Prostate gland (tissue), 2 donors: ENCODE measurements around the gene FAM8A1. TPM values are rescaled to one million over a fixed set of nuclear protein-coding genes. Genes with fewer than 3 reads are reported as not detected.

Experiments used
- DNase-seq: peaks from one replicate; pipeline ENCODE4 v3.0.0-alpha.2; 2019; ENCODE audit warnings: low spot score
- H3K27ac ChIP-seq, 2 donors: fragments of 200-600 bp; sonication (generic); 2 replicates each; pipeline ENCODE4 v1.5.1; 2017 to 2019
- H3K27me3 ChIP-seq: fragments of 200-600 bp; sonication (generic); replicated peaks from 2 replicates; pipeline ENCODE4 v1.5.1; 2019; ENCODE audit not compliant: insufficient read depth
- H3K36me3 ChIP-seq, 2 donors: fragments of 200-600 bp; sonication (generic); 1 replicate in 1 of 2; 2 replicates in 1 of 2; pipeline versions ENCODE4 v1.5.1 to v1.8.1; 2017 to 2019
- H3K4me1 ChIP-seq: fragments of 200-600 bp; sonication (generic); replicated peaks from 2 replicates; pipeline ENCODE4 v1.5.1; 2019
- H3K4me3 ChIP-seq, 2 donors: fragments of 200-600 bp; sonication (generic); 2 replicates each; pipeline ENCODE4 v1.5.1; 2017 to 2019
- H3K9me3 ChIP-seq: fragments of 200-600 bp; sonication (generic); 2 replicates; pipeline ENCODE4 v1.5.1; 2017
- CTCF ChIP-seq, 4 experiments: fragments of 200-600 bp in 2 of 4; fragments of 450-650 bp in 2 of 4; sonication (generic) in 2 of 4; IDR thresholded peaks; 1 replicate in 3 of 4; 2 replicates in 1 of 4; pipeline ENCODE4 v1.5.1; 2016 to 2019; ENCODE audit warnings: antibody characterized with exemption in 4 of 4, mild to moderate bottlenecking in 2 of 4, moderate library complexity in 2 of 4
- POLR2A ChIP-seq: fragments of 450-650 bp; IDR thresholded peaks from one replicate; pipeline ENCODE4 v1.6.1; 2016; ENCODE audit warnings: antibody characterized with exemption, mild to moderate bottlenecking
- POLR2AphosphoS5 ChIP-seq: sonication (generic); formaldehyde crosslinking; IDR thresholded peaks from one replicate; pipeline ENCODE4 v1.6.1; 2017; ENCODE audit warnings: antibody characterized with exemption
- WGBS: methylation state at CpG from one replicate; pipeline ENCODE4 v1.1.5; 2018; 5-methylcytosine and 5-hydroxymethylcytosine counted together
- intact Hi-C: fragments of 100-400 bp; cut with DNase I; formaldehyde crosslinking; loops from one replicate; pipeline ENCODE4 v1.14.2; 2022
- total RNA-seq, 2 donors: library from RNA; depleted of rRNA; stranded (reverse); fragments of >200 nt; gene quantifications; one replicate each; pipeline ENCODE4 v1.1.0, GENCODE V29; 2016

Gene FAM8A1
- 10 to 100 TPM; 23.7 to 39.4 TPM for total RNA-seq

GRCh38 chr6:17599877-17600526 lies at the start of gene FAM8A1:
Gene FAM8A1, plus strand, starts transcription at chr6:17600302. Its CDS starts 108 bp downstream, at chr6:17600410.
- TF ChIP-seq CTCF (IDR thresholded peaks at IDR 0.05) (peak; percentile 51 to 96 (median 75)), POLR2A (peak; percentile 80), POLR2AphosphoS5 (peak; percentile 94)
- Histone ChIP-seq H3K9me3 (no peaks in the 10 kb centered on the region), H3K27me3 (no peaks in the 10 kb centered on the region), H3K4me1 (no peaks in the 10 kb centered on the region), H3K27ac (peak within 1 kb of the TSS; percentile 93 to 98), H3K36me3 (no peaks in the 10 kb centered on the region), H3K4me3 (peak within 1 kb of the TSS; percentile 80 to 96)
- WGBS, result 5% methylated on average over 37 of the region's 42 CpGs
- DNase-seq, result peak; percentile 95
- intact Hi-C loops, result loop anchor here (5.0 to 10.0 kb wide), 2 partner anchors 107 to 525 kb away; partner anchors contain the start of genes NHLRC1 and NUP153

GRCh38 chr6:17551383-17551958 lies 48.6 kb upstream of the FAM8A1 start:
- Histone ChIP-seq H3K27ac (no peak overlapping the region), H3K4me3 (no peak overlapping the region), H3K36me3 (no peaks in the 10 kb centered on the region), H3K4me1 (no peaks in the 10 kb centered on the region), H3K27me3 (no peaks in the 10 kb centered on the region), H3K9me3 (no peaks in the 10 kb centered on the region)
- 95% methylated on average over 9 of the region's 9 CpGs for WGBS
- no peak for DNase-seq
- no peak for TF ChIP-seq CTCF (IDR thresholded peaks at IDR 0.05)
- no peak for TF ChIP-seq POLR2A
- TF ChIP-seq POLR2AphosphoS5, result no peak
- intact Hi-C loops, result no loop called here

- WGBS, result 86% methylated on average over 3 of the region's 3 CpGs
- no peak overlapping the region for H3K27ac ChIP-seq
- no peaks in the 10 kb centered on the region for H3K27me3 ChIP-seq
- no peak for DNase-seq
- no peak for TF ChIP-seq POLR2AphosphoS5
- TF ChIP-seq CTCF (IDR thresholded peaks at IDR 0.05), result no peak
- no peak for TF ChIP-seq POLR2A
- no peaks in the 10 kb centered on the region for H3K36me3 ChIP-seq
- H3K4me1 ChIP-seq, result no peaks in the 10 kb centered on the region
- intact Hi-C loops, result no loop called here
- H3K9me3 ChIP-seq, result no peaks in the 10 kb centered on the region
- H3K4me3 ChIP-seq, result no peak overlapping the region
These were observed 47.2 kb upstream of the FAM8A1 start for GRCh38 chr6:17552861-17553260.

- intact Hi-C loops, result no loop called here
- no peak overlapping the region for H3K4me3 ChIP-seq
- DNase-seq, result no peak
- TF ChIP-seq CTCF (IDR thresholded peaks at IDR 0.05), result no peak
- no peaks in the 10 kb centered on the region for H3K9me3 ChIP-seq
- H3K27ac ChIP-seq, result no peak overlapping the region
- no peaks in the 10 kb centered on the region for H3K36me3 ChIP-seq
- no peaks in the 10 kb centered on the region for H3K27me3 ChIP-seq
- H3K4me1 ChIP-seq, result no peaks in the 10 kb centered on the region
- 67% methylated on average over 4 of the region's 4 CpGs for WGBS
These were observed 44.1 kb upstream of the FAM8A1 start for GRCh38 chr6:17556014-17556413.

- 94% methylated on average over 3 of the region's 3 CpGs for WGBS
- Histone ChIP-seq H3K36me3 (no peaks in the 10 kb centered on the region), H3K4me3 (no peak overlapping the region), H3K27me3 (no peaks in the 10 kb centered on the region), H3K27ac (no peak overlapping the region), H3K4me1 (no peaks in the 10 kb centered on the region), H3K9me3 (no peaks in the 10 kb centered on the region)
- no peak for DNase-seq
- TF ChIP-seq CTCF (IDR thresholded peaks at IDR 0.05) (no peak), POLR2AphosphoS5 (no peak), POLR2A (no peak)
- intact Hi-C loops, result no loop called here
These were observed 37.5 kb upstream of the FAM8A1 start for GRCh38 chr6:17562636-17563035.
